ENCODE data around the gene IL37.
"Not testable (repeated sequence)": the region's sequence is repeated elsewhere in the genome, so short reads cannot be mapped to it uniquely, and the experiment has no call there.

Gene IL37

DNA sequence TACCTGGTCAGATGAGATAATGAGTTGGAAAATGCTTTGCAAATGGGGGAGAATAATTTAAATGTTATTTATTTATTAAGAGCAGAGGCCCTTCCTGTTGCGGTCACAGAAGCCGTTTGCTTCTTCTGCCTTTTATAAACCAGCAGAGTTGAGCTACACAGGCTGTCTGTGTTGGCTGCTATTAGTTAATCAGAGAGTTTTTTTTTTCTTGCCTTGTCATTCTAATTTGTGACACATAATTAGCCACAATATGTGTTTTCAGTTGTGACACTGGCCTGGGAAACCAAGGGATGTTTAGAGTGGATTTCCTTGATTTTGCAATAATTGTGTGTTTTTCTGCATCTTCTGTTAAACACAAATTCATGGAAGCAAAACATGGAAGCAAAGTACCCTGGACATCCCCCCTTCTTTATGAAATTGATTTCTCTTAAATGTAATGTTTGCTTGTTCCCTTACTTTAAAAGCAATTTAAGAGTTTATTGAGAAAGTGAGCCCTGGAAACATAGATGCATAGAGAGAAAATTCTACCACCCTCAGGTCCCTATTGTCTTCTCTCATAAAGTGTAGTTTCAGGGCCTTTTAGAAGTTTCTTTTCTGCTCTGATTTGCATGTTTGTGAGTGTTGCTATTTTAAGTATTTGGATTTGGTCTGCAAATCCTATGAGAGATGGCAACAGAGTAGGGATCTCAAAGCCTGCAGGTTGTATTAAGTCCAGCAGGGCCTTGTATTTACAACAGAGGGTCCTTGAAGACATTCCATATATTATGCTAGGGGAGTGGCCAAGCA, 22.8 kb upstream of the IL37 start:
- TF ChIP-seq, protein P1, sequence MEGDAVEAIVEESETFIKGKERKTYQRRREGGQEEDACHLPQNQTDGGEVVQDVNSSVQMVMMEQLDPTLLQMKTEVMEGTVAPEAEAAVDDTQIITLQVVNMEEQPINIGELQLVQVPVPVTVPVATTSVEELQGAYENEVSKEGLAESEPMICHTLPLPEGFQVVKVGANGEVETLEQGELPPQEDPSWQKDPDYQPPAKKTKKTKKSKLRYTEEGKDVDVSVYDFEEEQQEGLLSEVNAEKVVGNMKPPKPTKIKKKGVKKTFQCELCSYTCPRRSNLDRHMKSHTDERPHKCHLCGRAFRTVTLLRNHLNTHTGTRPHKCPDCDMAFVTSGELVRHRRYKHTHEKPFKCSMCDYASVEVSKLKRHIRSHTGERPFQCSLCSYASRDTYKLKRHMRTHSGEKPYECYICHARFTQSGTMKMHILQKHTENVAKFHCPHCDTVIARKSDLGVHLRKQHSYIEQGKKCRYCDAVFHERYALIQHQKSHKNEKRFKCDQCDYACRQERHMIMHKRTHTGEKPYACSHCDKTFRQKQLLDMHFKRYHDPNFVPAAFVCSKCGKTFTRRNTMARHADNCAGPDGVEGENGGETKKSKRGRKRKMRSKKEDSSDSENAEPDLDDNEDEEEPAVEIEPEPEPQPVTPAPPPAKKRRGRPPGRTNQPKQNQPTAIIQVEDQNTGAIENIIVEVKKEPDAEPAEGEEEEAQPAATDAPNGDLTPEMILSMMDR (conservative IDR thresholded peaks at IDR 0.05; ENCODE audit: control insufficient read depth, insufficient read depth, low read depth, low read length) = no peak
- DNase-seq (ENCODE audit: low read depth) = no peak
- H3K4me3 ChIP-seq (ENCODE audit: control insufficient read depth, low read depth, low read length) = no peak overlapping the region

DNA sequence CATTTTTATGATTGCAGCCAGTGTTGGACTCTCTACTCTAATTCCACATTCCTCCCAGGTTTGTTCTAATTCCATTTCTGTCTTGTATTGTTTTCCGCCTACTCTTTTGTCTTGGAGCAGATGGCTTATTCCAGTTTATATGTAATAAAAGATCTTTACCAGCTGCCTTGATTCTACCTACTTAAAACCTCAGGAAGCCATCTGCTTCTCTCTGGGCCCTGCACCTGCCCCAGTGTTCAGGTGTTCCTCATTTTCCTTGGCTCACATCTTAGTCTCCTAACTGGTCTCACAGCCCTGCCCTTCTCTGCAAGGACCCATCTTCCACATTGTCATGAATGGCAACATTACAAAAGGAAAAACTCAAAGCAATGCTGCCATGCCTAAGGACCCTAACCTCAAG, 21.0 kb upstream of the IL37 start:
- no peak for DNase-seq (ENCODE audit: low read depth)
- TF ChIP-seq, protein P1 (conservative IDR thresholded peaks at IDR 0.05; ENCODE audit: control insufficient read depth, insufficient read depth, low read depth, low read length) = no peak
- no peak overlapping the region for H3K4me3 ChIP-seq (ENCODE audit: control insufficient read depth, low read depth, low read length)

DNA sequence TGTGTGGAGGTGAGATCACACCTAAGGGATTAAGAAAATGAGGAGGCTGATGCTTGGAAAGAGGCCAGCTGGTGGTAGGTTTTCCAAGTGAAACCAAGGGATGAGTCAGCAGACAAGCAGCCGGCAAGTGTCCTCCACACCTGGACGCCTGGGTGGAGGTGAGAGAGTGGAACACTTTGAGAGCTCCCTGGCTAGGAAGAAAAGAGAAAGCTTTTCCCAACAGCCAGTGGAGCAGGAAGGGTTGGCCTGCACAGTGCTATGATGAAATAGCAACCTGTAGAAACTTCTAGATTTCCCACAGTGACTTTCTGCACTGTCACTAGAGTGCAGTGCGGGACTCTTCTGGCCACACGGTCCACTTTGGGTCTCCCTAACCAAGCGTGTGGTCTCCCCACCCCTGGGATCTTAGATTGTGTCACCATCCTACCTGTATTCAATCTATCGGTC, 19.6 kb upstream of the IL37 start:
- TF ChIP-seq, protein P1 (conservative IDR thresholded peaks at IDR 0.05; ENCODE audit: control insufficient read depth, insufficient read depth, low read depth, low read length) = no peak
- no peak overlapping the region for H3K4me3 ChIP-seq (ENCODE audit: control insufficient read depth, low read depth, low read length)
- DNase-seq (ENCODE audit: low read depth) = no peak

DNA sequence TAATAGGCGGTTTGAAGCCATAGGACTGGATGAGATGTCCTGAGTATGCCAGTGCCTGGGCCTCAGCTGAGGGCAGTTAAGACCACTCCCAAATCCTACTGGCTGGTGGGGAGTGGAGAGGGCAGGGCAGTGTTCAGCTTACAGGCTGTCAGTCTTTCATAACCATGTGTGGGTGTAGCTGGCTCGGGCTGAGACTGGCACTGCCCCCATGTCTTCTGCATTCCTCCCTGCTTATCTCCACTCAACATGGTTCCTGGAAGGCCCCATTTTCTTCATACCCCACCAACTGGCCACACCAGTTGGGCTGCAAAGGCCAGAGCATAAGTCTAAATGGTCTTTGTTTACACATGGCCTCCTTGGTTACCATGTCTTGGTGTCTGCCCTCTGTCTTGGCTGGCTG, 17.2 kb upstream of the IL37 start:
- DNase-seq (ENCODE audit: low read depth) = no peak
- TF ChIP-seq, protein P1 (conservative IDR thresholded peaks at IDR 0.05; ENCODE audit: control insufficient read depth, insufficient read depth, low read depth, low read length) = no peak
- H3K4me3 ChIP-seq (ENCODE audit: control insufficient read depth, low read depth, low read length) = no peak overlapping the region

DNA sequence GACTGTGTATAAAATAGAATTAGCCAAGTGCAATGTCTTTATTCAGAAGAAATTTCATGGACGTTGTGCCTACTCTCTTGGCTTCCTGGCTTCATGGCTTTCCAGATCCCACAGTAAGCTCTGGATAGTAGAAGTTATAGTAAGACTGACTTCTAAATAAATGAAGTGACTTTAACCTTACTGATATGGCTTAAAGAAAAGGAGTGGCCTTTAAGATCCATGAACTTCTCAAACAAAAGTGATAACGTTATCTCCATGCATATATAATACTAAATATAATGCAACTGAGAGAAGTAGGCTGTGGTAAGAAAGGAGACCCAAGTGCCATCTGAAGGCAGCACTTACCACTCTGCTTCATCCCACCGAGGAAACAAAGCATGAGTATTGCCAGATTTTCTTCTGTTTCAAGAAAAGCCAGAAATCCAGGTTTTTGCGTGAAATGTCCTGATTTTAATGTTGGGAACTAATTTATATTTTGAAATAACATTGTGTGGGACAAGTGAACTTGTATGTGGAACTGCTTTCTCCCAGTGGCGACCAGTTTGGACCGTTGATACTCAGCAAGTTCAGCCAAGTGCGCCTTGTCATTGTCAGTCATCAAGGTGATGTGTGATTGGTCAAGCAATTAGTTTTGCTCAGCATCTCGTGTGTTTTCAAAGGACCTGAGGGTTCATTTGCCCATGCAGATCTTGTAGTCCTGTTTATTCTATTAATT, 13.9 kb upstream of the IL37 start:
- no peak overlapping the region for H3K4me3 ChIP-seq (ENCODE audit: control insufficient read depth, low read depth, low read length)
- DNase-seq (ENCODE audit: low read depth) = no peak
- TF ChIP-seq, protein P1 (conservative IDR thresholded peaks at IDR 0.05; ENCODE audit: control insufficient read depth, insufficient read depth, low read depth, low read length) = no peak

DNA sequence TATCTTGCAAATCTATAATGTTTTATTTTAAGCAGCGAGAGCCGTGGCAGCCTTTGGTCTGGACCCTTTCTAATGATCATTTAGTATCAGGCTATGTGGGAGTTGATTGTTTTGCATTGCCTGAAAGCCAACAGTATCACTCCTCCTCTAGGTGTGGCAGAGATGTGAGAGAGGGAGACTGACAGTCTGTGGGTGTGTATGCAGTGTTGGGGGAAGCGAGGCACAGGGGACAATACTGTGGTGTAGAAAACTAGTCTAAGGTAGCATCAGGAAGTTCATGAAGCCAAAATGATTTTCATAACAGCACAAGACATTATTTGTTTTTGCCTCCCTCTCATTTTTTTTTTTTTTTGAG, 13.4 kb upstream of the IL37 start:
- no peak overlapping the region for H3K4me3 ChIP-seq (ENCODE audit: control insufficient read depth, low read depth, low read length)
- DNase-seq (ENCODE audit: low read depth) = no peak
- TF ChIP-seq, protein P1 (conservative IDR thresholded peaks at IDR 0.05; ENCODE audit: control insufficient read depth, insufficient read depth, low read depth, low read length) = no peak

DNA sequence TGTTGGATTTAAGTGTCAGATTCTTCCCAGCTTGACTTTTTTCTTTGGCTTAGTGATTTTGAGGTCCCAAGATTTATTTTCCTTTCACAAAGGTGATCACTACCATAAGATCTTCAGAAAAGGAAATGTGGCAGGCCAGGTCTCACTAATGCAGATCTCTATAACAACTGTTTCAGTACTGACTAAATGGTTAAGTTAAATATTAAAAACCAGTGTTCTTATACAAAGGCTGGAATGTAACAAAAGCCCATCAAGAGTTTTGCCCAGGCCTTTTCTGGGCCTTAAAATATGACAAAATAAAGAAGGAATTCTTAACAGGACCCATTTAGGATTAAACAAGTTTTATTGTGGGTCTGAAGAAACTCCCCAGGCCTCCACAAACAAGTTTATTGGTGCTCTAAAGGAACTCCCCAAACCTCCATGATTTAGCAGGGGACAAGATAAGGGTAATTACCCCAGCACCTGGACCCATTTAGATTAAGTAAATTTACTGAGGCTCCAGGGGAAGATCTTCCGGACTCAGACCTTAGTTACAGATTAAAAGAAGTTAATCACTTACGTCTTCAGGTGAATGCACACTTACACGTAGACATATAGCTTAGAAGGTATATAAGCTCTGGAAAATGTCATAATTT, 9.4 kb upstream of the IL37 start:
- not testable (repeated sequence) for DNase-seq (ENCODE audit: low read depth); H3K4me3 ChIP-seq (ENCODE audit: control insufficient read depth, low read depth, low read length)
